HUES48 (cell line): ENCODE results near the gene NHSL1.
A peak's percentile ranks its signal among the peaks of the same experiment; 100 is the strongest.

Source experiments
- H3K27ac ChIP-seq: one replicate; pipeline ENCODE4 v1.7.0; 2013; ENCODE audit warnings: low read depth, low read length, inconsistent platforms
- H3K27me3 ChIP-seq: 2 replicates; pipeline ENCODE4 v1.6.1; 2013; ENCODE audit warnings: mild to moderate bottlenecking, low read length; ENCODE audit not compliant: control insufficient read depth, insufficient read depth
- H3K36me3 ChIP-seq: 2 replicates; pipeline ENCODE4 v1.6.1; 2013; ENCODE audit warnings: low read length; ENCODE audit not compliant: control insufficient read depth, insufficient read depth
- H3K4me1 ChIP-seq: 2 replicates; pipeline ENCODE4 v1.6.1; 2013; ENCODE audit warnings: mild to moderate bottlenecking, low read length; ENCODE audit not compliant: control insufficient read depth, insufficient read depth
- H3K4me3 ChIP-seq: 2 replicates; pipeline ENCODE4 v1.5.1; 2013; ENCODE audit warnings: mild to moderate bottlenecking, low read depth, low read length
- H3K9ac ChIP-seq: 2 replicates; pipeline ENCODE4 v1.6.1; 2013; ENCODE audit warnings: mild to moderate bottlenecking, low read depth, low read length, moderate library complexity
- H3K9me3 ChIP-seq: 2 replicates; pipeline ENCODE4 v1.6.1; 2013; ENCODE audit warnings: low read length; ENCODE audit not compliant: control insufficient read depth, insufficient read depth

The NHSL1 gene

DNA sequence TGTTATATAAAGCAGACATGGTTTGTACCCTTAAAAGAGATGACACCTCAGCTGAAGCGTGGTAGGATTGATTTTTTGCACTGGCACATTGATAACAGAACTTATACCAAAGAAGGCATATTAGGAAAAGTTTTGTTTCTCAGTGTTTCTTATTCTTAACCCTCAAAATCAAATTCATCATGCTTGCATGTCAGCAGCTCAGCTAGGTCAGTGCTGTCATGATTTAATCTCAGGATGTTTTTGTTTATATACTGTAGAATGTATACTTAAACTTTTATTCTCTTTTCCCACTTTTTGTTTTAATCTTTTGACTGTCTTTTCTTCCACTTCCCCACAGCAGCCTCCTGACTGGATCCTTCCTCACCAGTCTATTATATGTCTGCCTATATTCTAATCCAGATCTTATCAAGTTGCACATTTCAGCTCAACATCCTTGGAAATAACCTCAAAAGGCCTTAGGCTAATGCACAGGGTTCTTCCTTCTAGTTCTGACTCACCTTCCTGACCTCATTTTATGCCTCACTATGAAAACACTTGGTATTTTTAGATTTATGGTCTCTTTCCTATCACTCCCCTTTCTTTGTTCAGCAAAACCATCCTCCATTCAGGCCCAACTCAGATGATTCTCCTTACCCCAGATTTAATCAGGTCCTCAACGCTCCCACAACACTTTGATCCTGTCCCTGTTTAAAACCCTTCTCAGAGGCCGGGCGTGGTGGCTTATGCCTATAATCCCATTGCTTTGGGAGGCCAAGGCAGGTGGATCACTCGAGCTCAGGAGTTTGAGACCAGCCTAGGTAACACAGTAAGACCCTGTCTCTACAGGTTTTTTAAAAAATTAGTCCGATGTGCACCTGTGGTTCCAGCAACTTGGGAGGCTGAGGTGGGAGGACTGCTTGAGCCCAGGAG is 88.1 kb downstream of the NHSL1 start:
- peaks cover 87% of the 10 kb centered on the region for H3K36me3 ChIP-seq
- H3K4me1 ChIP-seq, result no peaks in the 10 kb centered on the region
- no peak overlapping the region for H3K9ac ChIP-seq
- no peak overlapping the region for H3K4me3 ChIP-seq
- no peaks in the 10 kb centered on the region for H3K27me3 ChIP-seq
- H3K9me3 ChIP-seq, result no peaks in the 10 kb centered on the region
- H3K27ac ChIP-seq, result no peak overlapping the region

DNA sequence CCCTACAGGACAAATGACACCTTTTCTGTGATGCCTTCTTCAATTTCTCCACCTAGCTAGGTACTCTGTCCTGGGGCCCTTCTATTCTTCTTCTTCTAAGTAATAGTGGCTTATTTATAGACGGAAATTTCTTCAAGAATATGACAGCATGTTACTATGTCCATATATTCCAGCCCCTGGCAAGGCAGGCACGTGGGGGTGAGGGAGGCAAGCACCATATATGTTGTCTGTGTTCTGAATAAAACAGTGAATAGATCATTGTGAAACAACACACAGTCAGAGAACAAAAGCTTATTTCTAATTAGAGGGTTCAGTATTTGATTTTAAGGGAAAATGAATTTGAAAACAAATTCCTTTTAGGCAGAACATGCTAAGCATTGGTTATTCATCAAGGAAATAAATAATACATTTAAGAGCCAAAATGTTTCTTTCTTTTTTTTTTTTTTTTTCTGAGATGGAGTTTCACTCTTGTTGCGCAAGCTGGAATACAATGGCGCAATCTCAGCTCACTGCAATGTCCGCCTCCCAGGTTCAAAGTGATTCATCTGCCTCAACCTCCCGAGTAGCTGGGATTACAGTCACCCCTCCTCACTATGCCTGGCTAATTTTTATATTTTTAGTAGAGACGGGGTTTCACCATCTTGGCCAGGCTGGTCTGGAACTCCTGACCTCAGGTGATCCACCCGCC is 89.1 kb downstream of the NHSL1 start:
- no peak overlapping the region for H3K27ac ChIP-seq

DNA sequence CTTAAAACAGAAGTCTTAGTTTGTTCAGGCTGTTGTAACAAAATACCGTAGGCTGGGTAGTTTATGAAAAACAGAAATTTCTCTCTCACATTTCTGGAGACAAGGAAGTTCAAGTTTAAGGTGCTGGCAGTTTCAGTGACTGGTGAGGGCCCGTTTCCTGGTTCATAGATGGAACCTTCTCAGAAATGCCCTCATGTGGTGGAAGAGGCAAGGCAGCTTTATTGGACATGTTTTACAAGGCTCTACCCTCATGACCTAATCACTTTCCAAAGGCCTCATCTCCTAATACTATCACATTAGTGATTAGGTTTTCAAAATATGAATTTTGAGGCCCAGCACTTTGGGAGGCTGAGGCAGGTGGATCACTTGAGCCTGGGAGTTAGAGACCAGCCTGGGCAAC is 92.9 kb downstream of the NHSL1 start:
- no peaks in the 10 kb centered on the region for H3K27me3 ChIP-seq
- peaks cover 59% of the 10 kb centered on the region for H3K36me3 ChIP-seq
- no peak overlapping the region for H3K9ac ChIP-seq
- H3K9me3 ChIP-seq, result no peaks in the 10 kb centered on the region
- peaks cover 6% of the 10 kb centered on the region for H3K4me1 ChIP-seq
- H3K27ac ChIP-seq, result no peak overlapping the region
- no peak overlapping the region for H3K4me3 ChIP-seq

More for the DNA sequence above, 89.1 kb downstream of the NHSL1 start:
- Histone ChIP-seq H3K9ac (no peak overlapping the region), H3K9me3 (no peaks in the 10 kb centered on the region), H3K4me1 (peaks cover 3% of the 10 kb centered on the region), H3K4me3 (no peak overlapping the region), H3K27me3 (no peaks in the 10 kb centered on the region), H3K36me3 (peaks cover 91% of the 10 kb centered on the region)

- no peaks in the 10 kb centered on the region for H3K27me3 ChIP-seq
- H3K9ac ChIP-seq, result no peak overlapping the region
- peaks cover 56% of the 10 kb centered on the region for H3K36me3 ChIP-seq
- no peak overlapping the region; the same call in 1 of the 2 replicates for H3K4me3 ChIP-seq
- H3K4me1 ChIP-seq, result peaks cover 6% of the 10 kb centered on the region
- H3K27ac ChIP-seq, result no peak overlapping the region
- no peaks in the 10 kb centered on the region for H3K9me3 ChIP-seq
Observed at GRCh38 chr6:138405816-138406413, 93.4 kb downstream of the NHSL1 start.

GRCh38 chr6:138404666-138405337 is 94.5 kb downstream of the NHSL1 start:
- H3K4me3 ChIP-seq, result peak overlapping the region; percentile 93
- H3K27ac ChIP-seq, result peak overlapping the region; percentile 57
- H3K36me3 ChIP-seq, result peaks cover 45% of the 10 kb centered on the region
- peaks cover 6% of the 10 kb centered on the region for H3K4me1 ChIP-seq
- no peaks in the 10 kb centered on the region for H3K9me3 ChIP-seq
- H3K9ac ChIP-seq, result peak overlapping the region; percentile 71
- no peaks in the 10 kb centered on the region for H3K27me3 ChIP-seq

- Histone ChIP-seq H3K4me1 (peaks cover 6% of the 10 kb centered on the region), H3K9ac (peak within 1 kb of the TSS; percentile 73), H3K9me3 (no peaks in the 10 kb centered on the region), H3K36me3 (peaks cover 37% of the 10 kb centered on the region), H3K27ac (peak within 1 kb of the TSS; percentile 90), H3K4me3 (peak within 1 kb of the TSS; percentile 93), H3K27me3 (no peaks in the 10 kb centered on the region)
Observed at GRCh38 chr6:138403801-138404665, 95.3 kb downstream of the NHSL1 start, which contains the start of gene HEBP2. HEBP2 (plus strand) TSS chr6:138404223; CDS start chr6:138404496, 273 bp downstream.

GRCh38 chr6:138403324-138403800 is 95.9 kb downstream of the NHSL1 start:
- Histone ChIP-seq H3K9ac (peak overlapping the region; percentile 73), H3K27me3 (no peaks in the 10 kb centered on the region), H3K9me3 (no peaks in the 10 kb centered on the region), H3K27ac (peak overlapping the region; percentile 90), H3K4me3 (peak overlapping the region; percentile 93), H3K4me1 (peaks cover 6% of the 10 kb centered on the region), H3K36me3 (peaks cover 30% of the 10 kb centered on the region)

DNA sequence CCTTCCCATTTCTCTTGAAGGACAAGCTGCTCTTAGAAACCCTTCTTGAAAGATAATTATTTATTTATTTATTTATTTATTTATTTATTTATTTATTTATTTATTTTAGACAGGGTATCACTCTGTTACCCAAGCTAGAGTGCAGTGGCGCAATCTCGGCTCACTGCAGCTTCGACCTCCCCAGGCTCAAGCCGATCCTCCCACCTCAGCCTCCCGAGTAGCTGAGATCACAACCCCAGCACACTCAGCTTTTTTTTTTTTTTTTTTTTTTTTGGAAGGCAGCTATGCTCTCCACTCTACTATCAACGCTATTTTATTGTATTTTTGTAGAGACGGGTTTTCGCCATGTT is 96.5 kb downstream of the NHSL1 start:
- Histone ChIP-seq H3K27ac (no peak overlapping the region), H3K9ac (no peak overlapping the region), H3K27me3 (no peaks in the 10 kb centered on the region), H3K36me3 (peaks cover 25% of the 10 kb centered on the region), H3K4me1 (peaks cover 6% of the 10 kb centered on the region), H3K4me3 (peak overlapping the region; percentile 93; the same call in 1 of the 2 replicates), H3K9me3 (no peaks in the 10 kb centered on the region)

- peaks cover 6% of the 10 kb centered on the region for H3K4me1 ChIP-seq
- no peak overlapping the region for H3K4me3 ChIP-seq
- H3K27ac ChIP-seq, result no peak overlapping the region
- no peak overlapping the region for H3K9ac ChIP-seq
- no peaks in the 10 kb centered on the region for H3K27me3 ChIP-seq
- no peaks in the 10 kb centered on the region for H3K9me3 ChIP-seq
- H3K36me3 ChIP-seq, result peaks cover 19% of the 10 kb centered on the region
Observed at GRCh38 chr6:138401960-138402837, 97.1 kb downstream of the NHSL1 start.
